Esophagus muscularis mucosa (tissue), 4 donors: Measurements from ENCODE around the gene RPL7A. TPM values are rescaled to one million over a fixed set of nuclear protein-coding genes. Genes with fewer than 3 reads are reported as not detected.

Experiments
- DNase-seq: peaks from one replicate; pipeline ENCODE4 v3.0.0-alpha.2; 2017; ENCODE audit errors: extremely low spot score
- H3K27ac ChIP-seq, 4 donors: fragments of 200-600 bp; sonication (generic); replicated peaks in 1 of 4; 1 replicate in 3 of 4; 2 replicates in 1 of 4; pipeline ENCODE4 v1.5.1; 2016 to 2019; ENCODE audit warnings: mild to moderate bottlenecking in 1 of 4
- H3K27me3 ChIP-seq, 4 donors: fragments of 200-600 bp; sonication (generic); one replicate each; pipeline versions ENCODE4 v1.5.1 to v1.6.0; 2016 to 2019
- H3K36me3 ChIP-seq, 4 donors: fragments of 200-600 bp; sonication (generic); one replicate each; pipeline ENCODE4 v1.5.1; 2016 to 2019
- H3K4me1 ChIP-seq, 4 donors: fragments of 200-600 bp; sonication (generic); one replicate each; pipeline ENCODE4 v1.5.1; 2016 to 2019
- H3K4me3 ChIP-seq, 4 donors: fragments of 200-600 bp; sonication (generic); 1 replicate in 2 of 4; 2 replicates in 2 of 4; pipeline ENCODE4 v1.5.1; 2016 to 2019; ENCODE audit warnings: mild to moderate bottlenecking in 4 of 4, moderate library complexity in 1 of 4
- H3K9me3 ChIP-seq, 4 donors: fragments of 200-600 bp; sonication (generic); 1 replicate in 3 of 4; 2 replicates in 1 of 4; pipeline ENCODE4 v1.5.1; 2016 to 2019
- EP300 ChIP-seq: sonication (generic); formaldehyde crosslinking; IDR thresholded peaks from one replicate; pipeline ENCODE4 v1.6.1; 2017; ENCODE audit warnings: antibody characterized with exemption
- POLR2A ChIP-seq: fragments of 450-650 bp; IDR thresholded peaks from one replicate; pipeline ENCODE4 v1.6.1; 2017; ENCODE audit warnings: antibody characterized with exemption, moderate library complexity, mild to moderate bottlenecking, low read depth
- POLR2AphosphoS5 ChIP-seq, 2 donors: sonication (generic); formaldehyde crosslinking; IDR thresholded peaks; one replicate each; pipeline ENCODE4 v1.6.1; 2017; ENCODE audit warnings: antibody characterized with exemption in 2 of 2
- WGBS: methylation state at CpG from one replicate; pipeline ENCODE4 v1.1.5; 2018; 5-methylcytosine and 5-hydroxymethylcytosine counted together
- intact Hi-C: fragments of 100-400 bp; cut with DNase I; formaldehyde crosslinking; loops from one replicate; pipeline ENCODE4 v1.15.1; 2023
- total RNA-seq, 4 donors: library from RNA; depleted of rRNA; stranded (reverse); fragments of >200 nt; gene quantifications; one replicate each; pipeline versions ENCODE4 v1.1.0 to v1.2.1, GENCODE V29; 2016
- TF ChIP-seq, protein P1 (sequence below), 3 experiments: fragments of 200-600 bp in 2 of 3; fragments of 450-650 bp in 1 of 3; sonication (generic) in 2 of 3; IDR thresholded peaks; one replicate each; pipeline ENCODE4 v1.5.1; 2017 to 2019; ENCODE audit warnings: antibody characterized with exemption in 3 of 3, mild to moderate bottlenecking in 2 of 3, moderate library complexity in 1 of 3

RPL7A gene
- total RNA-seq, 4 donors from 2014 or later: 1,466 to 2,142 (median 1,771) TPM

DNA sequence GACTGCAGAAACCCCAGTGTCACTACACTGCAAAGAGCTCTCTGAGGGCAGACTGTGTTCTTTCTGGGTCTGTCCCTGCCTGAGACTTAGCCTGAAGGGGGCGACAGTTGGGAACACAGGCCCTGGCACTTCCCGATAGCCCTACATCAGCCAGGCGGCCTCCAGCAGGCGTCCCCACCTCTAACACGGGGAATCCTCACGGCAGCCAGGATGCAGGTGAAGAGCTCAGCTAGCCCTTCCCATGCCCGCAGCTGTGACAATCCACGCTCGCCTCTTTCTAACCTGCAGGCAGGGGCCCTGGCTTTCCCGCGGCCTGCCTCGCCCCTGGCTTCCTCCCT lies 6.0 kb upstream of the RPL7A start:
- H3K27me3 ChIP-seq: no peaks in the 10 kb centered on the region
- H3K4me3 ChIP-seq: no peak overlapping the region
- intact Hi-C loops: no loop called here
- peaks cover 37 to 79% (median 70%) of the 10 kb centered on the region in 4 donors for H3K36me3 ChIP-seq
- peaks cover 10 to 35% (median 33%) of the 10 kb centered on the region in 4 donors for H3K4me1 ChIP-seq
- peak overlapping the region in 1 of 4 donors; percentile 30 for H3K27ac ChIP-seq
- H3K9me3 ChIP-seq: no peaks in the 10 kb centered on the region
- TF ChIP-seq, protein P1, sequence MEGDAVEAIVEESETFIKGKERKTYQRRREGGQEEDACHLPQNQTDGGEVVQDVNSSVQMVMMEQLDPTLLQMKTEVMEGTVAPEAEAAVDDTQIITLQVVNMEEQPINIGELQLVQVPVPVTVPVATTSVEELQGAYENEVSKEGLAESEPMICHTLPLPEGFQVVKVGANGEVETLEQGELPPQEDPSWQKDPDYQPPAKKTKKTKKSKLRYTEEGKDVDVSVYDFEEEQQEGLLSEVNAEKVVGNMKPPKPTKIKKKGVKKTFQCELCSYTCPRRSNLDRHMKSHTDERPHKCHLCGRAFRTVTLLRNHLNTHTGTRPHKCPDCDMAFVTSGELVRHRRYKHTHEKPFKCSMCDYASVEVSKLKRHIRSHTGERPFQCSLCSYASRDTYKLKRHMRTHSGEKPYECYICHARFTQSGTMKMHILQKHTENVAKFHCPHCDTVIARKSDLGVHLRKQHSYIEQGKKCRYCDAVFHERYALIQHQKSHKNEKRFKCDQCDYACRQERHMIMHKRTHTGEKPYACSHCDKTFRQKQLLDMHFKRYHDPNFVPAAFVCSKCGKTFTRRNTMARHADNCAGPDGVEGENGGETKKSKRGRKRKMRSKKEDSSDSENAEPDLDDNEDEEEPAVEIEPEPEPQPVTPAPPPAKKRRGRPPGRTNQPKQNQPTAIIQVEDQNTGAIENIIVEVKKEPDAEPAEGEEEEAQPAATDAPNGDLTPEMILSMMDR (IDR thresholded peaks at IDR 0.05): no peak
- no peak for TF ChIP-seq EP300
- TF ChIP-seq POLR2AphosphoS5 (IDR thresholded peaks at IDR 0.05): no peak
- TF ChIP-seq POLR2A: no peak
- DNase-seq: no peak
- WGBS: 86% methylated on average over 6 of the region's 12 CpGs

GRCh38 chr9:133342570-133342969 lies 5.4 kb upstream of the RPL7A start:
- no peaks in the 10 kb centered on the region for H3K9me3 ChIP-seq
- H3K4me1 ChIP-seq: peaks cover 12 to 39% (median 35%) of the 10 kb centered on the region in 4 donors
- WGBS: 75% methylated on average over 11 of the region's 11 CpGs
- H3K4me3 ChIP-seq: no peak overlapping the region
- no peak for DNase-seq
- no peaks in the 10 kb centered on the region for H3K27me3 ChIP-seq
- TF ChIP-seq POLR2AphosphoS5 (IDR thresholded peaks at IDR 0.05) (no peak), EP300 (no peak), POLR2A (no peak)
- TF ChIP-seq, protein P1 (IDR thresholded peaks at IDR 0.05): no peak
- intact Hi-C loops: no loop called here
- peaks cover 37 to 79% (median 70%) of the 10 kb centered on the region in 4 donors for H3K36me3 ChIP-seq
- no peak overlapping the region for H3K27ac ChIP-seq

DNA sequence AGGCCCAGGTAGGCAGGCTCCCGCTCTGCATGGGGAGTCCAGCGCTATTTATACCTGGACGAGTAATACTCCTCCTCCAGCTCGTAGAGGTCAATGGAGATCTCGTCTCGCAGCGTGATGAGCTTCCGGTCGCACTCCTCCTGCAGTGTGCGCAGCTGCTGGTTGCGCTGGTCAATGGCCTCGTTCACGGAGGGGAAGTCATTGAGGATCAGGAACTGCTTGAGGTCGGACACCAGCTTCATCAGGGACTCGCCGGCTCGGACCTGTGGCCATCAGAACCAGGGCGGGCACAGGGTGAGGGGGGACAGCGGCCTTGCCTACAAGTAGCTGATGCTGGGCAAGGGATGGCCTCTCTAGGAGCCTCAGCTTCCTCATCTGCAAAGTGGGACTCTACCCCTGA lies 3.9 kb upstream of the RPL7A start:
- 89% methylated on average over 4 of the region's 19 CpGs for WGBS
- Histone ChIP-seq H3K9me3 (no peaks in the 10 kb centered on the region), H3K27me3 (no peaks in the 10 kb centered on the region), H3K4me1 (peaks cover 15 to 44% (median 41%) of the 10 kb centered on the region in 4 donors), H3K4me3 (no peak overlapping the region), H3K36me3 (peaks cover 37 to 74% (median 71%) of the 10 kb centered on the region in 4 donors), H3K27ac (no peak overlapping the region)
- no peak for TF ChIP-seq POLR2A
- TF ChIP-seq, protein P1 (IDR thresholded peaks at IDR 0.05): no peak
- TF ChIP-seq POLR2AphosphoS5 (IDR thresholded peaks at IDR 0.05): no peak
- TF ChIP-seq EP300: no peak
- DNase-seq: no peak
- intact Hi-C loops: no loop called here

GRCh38 chr9:133344979-133345378 lies 3.0 kb upstream of the RPL7A start:
- no peak overlapping the region for H3K27ac ChIP-seq
- no peak for DNase-seq
- peaks cover 24 to 49% (median 47%) of the 10 kb centered on the region in 4 donors for H3K4me1 ChIP-seq
- no peaks in the 10 kb centered on the region for H3K27me3 ChIP-seq
- 94% methylated on average over 10 of the region's 12 CpGs for WGBS
- H3K4me3 ChIP-seq: no peak overlapping the region
- intact Hi-C loops: no loop called here
- TF ChIP-seq, protein P1 (IDR thresholded peaks at IDR 0.05): no peak
- TF ChIP-seq EP300: no peak
- no peak for TF ChIP-seq POLR2AphosphoS5 (IDR thresholded peaks at IDR 0.05)
- no peak for TF ChIP-seq POLR2A
- H3K9me3 ChIP-seq: no peaks in the 10 kb centered on the region
- peaks cover 38 to 76% (median 73%) of the 10 kb centered on the region in 4 donors for H3K36me3 ChIP-seq

GRCh38 chr9:133345596-133345995 lies 2.4 kb upstream of the RPL7A start:
- peak overlapping the region in 1 of 4 donors; percentile 90 for H3K27ac ChIP-seq
- DNase-seq: no peak
- peaks cover 45 to 77% (median 73%) of the 10 kb centered on the region in 4 donors for H3K36me3 ChIP-seq
- intact Hi-C loops: no loop called here
- H3K4me3 ChIP-seq: no peak overlapping the region
- WGBS: 88% methylated on average over 6 of the region's 6 CpGs
- TF ChIP-seq, protein P1 (IDR thresholded peaks at IDR 0.05): no peak
- TF ChIP-seq POLR2A: no peak
- TF ChIP-seq POLR2AphosphoS5 (IDR thresholded peaks at IDR 0.05): no peak
- TF ChIP-seq EP300: no peak
- H3K9me3 ChIP-seq: no peaks in the 10 kb centered on the region
- peaks cover 25 to 55% (median 50%) of the 10 kb centered on the region in 4 donors for H3K4me1 ChIP-seq
- H3K27me3 ChIP-seq: no peaks in the 10 kb centered on the region
